B cell (primary cell): Measurements from ENCODE around the gene HOXA9. TPM values are rescaled to one million over a fixed set of nuclear protein-coding genes. Genes with fewer than 3 reads are reported as not detected.

Experiments
- ATAC-seq: fragments of 200-7000 bp; cut with Tn5 transposase; one replicate; pipeline ENCODE4 v1.10.0; 2021; ENCODE audit warnings: low read depth, mild to moderate bottlenecking, moderate number of reproducible peaks, moderate library complexity
- CTCF ChIA-PET: fragments of 350-600 bp; sonication (Branson Sonifier 250); formaldehyde crosslinking; loops from one replicate; lab custom pipeline; 2021; ENCODE audit warnings: antibody characterized with exemption, inconsistent platforms; lab: Charles Lee
- POLR2A ChIA-PET: fragments of 350-600 bp; sonication (Branson Sonifier 250); formaldehyde crosslinking; loops from one replicate; lab custom pipeline; 2021; ENCODE audit warnings: antibody characterized with exemption; lab: Charles Lee
- DNase-seq: peaks from one replicate; pipeline ENCODE4 v3.0.0; 2013
- H2AFZ ChIP-seq: 2 replicates; pipeline ENCODE4 v1.6.1; 2012; ENCODE audit warnings: mild to moderate bottlenecking, low read depth, low read length; ENCODE audit not compliant: insufficient read depth, poor library complexity, severe bottlenecking
- H3K27ac ChIP-seq, 2 donors: 1 replicate in 1 of 2; 2 replicates in 1 of 2; pipeline ENCODE4 v1.5.1; 2012 to 2013; ENCODE audit warnings: low read length in 2 of 2, mild to moderate bottlenecking in 2 of 2, moderate library complexity in 1 of 2
- H3K27me3 ChIP-seq, 4 experiments: fragments of 200-600 bp in 1 of 4; sonication (generic) in 1 of 4; replicated peaks in 1 of 4; 1 replicate in 2 of 4; 2 replicates in 2 of 4; pipeline versions ENCODE4 v1.6.1 to v1.7.0; 2013 to 2016; ENCODE audit warnings: low read length in 3 of 4, mild to moderate bottlenecking in 2 of 4, mixed read lengths in 1 of 4, moderate library complexity in 1 of 4; ENCODE audit not compliant: insufficient read depth in 4 of 4, control insufficient read depth in 3 of 4; ENCODE audit errors: control extremely low read depth in 1 of 4
- H3K36me3 ChIP-seq, 2 experiments: replicated peaks in 1 of 2; 1 replicate in 1 of 2; 2 replicates in 1 of 2; pipeline versions ENCODE4 v1.6.1 to v1.7.1; 2013; ENCODE audit warnings: low read length in 1 of 2; ENCODE audit not compliant: insufficient read depth in 2 of 2, control insufficient read depth in 1 of 2; ENCODE audit errors: control extremely low read depth in 1 of 2, extremely low read depth in 1 of 2
- H3K4me1 ChIP-seq, 2 donors: fragments of 200-600 bp in 1 of 2; sonication (generic) in 1 of 2; 1 replicate in 1 of 2; 2 replicates in 1 of 2; pipeline versions ENCODE4 v1.5.1 to v1.6.1; 2013 to 2017; ENCODE audit warnings: low read length in 2 of 2; ENCODE audit not compliant: control insufficient read depth in 2 of 2, insufficient read depth in 2 of 2
- H3K4me2 ChIP-seq: replicated peaks from 2 replicates; pipeline ENCODE3; 2012; ENCODE audit warnings: mild to moderate bottlenecking, low read depth, low read length; ENCODE audit not compliant: poor library complexity, severe bottlenecking
- H3K4me3 ChIP-seq, 5 experiments: fragments of 200-600 bp in 1 of 5; sonication (generic) in 1 of 5; 1 replicate in 3 of 5; 2 replicates in 2 of 5; pipeline versions ENCODE4 v1.5.1 to v1.7.0; 2011 to 2016; ENCODE audit warnings: low read length in 4 of 5, mild to moderate bottlenecking in 4 of 5, low read depth in 2 of 5, control low read depth in 1 of 5, moderate library complexity in 1 of 5; ENCODE audit not compliant: insufficient read depth in 1 of 5; ENCODE audit errors: control extremely low read depth in 1 of 5, extremely low read depth in 1 of 5
- H3K79me2 ChIP-seq: fragments of 200-600 bp; sonication (generic); one replicate; pipeline ENCODE4 v1.6.0; 2016; ENCODE audit warnings: low read length; ENCODE audit not compliant: control insufficient read depth, insufficient read depth
- H3K9ac ChIP-seq: fragments of 200-600 bp; sonication (generic); 2 replicates; pipeline ENCODE4 v1.6.1; 2017; ENCODE audit warnings: mild to moderate bottlenecking, low read length, moderate library complexity
- H3K9me3 ChIP-seq, 3 donors: one replicate each; pipeline versions ENCODE4 v1.6.1 to v1.7.1; 2013; ENCODE audit warnings: low read length in 2 of 3; ENCODE audit not compliant: control insufficient read depth in 2 of 3, insufficient read depth in 1 of 3; ENCODE audit errors: control extremely low read depth in 1 of 3
- H4K20me1 ChIP-seq: 2 replicates; pipeline ENCODE4 v1.6.0; 2012; ENCODE audit warnings: mild to moderate bottlenecking, low read length; ENCODE audit not compliant: insufficient read depth, control insufficient read depth, poor library complexity, severe bottlenecking
- H3K27ac Mint-ChIP-seq: one replicate; pipeline ENCODE4 v1.8.0; 2021; ENCODE audit warnings: mixed read lengths
- H3K27me3 Mint-ChIP-seq: one replicate; pipeline ENCODE4 v1.8.0; 2021; ENCODE audit warnings: mixed read lengths
- H3K4me1 Mint-ChIP-seq: one replicate; pipeline ENCODE4 v1.8.0; 2021; ENCODE audit warnings: mixed read lengths
- H3K4me3 Mint-ChIP-seq: one replicate; pipeline ENCODE4 v1.8.0; 2021; ENCODE audit warnings: mixed read lengths
- H3K9me3 Mint-ChIP-seq: one replicate; pipeline ENCODE4 v1.8.0; 2022; ENCODE audit warnings: mixed read lengths; ENCODE audit not compliant: insufficient read depth
- EZH2 ChIP-seq: IDR thresholded peaks from 2 replicates; pipeline ENCODE4 v1.6.1; 2012; ENCODE audit warnings: borderline replicate concordance, low read depth, mild to moderate bottlenecking, moderate library complexity, low read length; ENCODE audit not compliant: insufficient read depth, poor library complexity, severe bottlenecking
- WGBS: methylation state at CpG from one replicate; pipeline ENCODE4 v1.1.5; 2013; ENCODE audit warnings: missing lambda C conversion rate; ENCODE audit not compliant: insufficient coverage; 5-methylcytosine and 5-hydroxymethylcytosine counted together
- intact Hi-C: fragments of 100-400 bp; cut with micrococcal nuclease; formaldehyde crosslinking; loops from one replicate; pipeline ENCODE4 v1.10.0; 2022
- polyA plus RNA-seq: library from polyadenylated mRNA; depleted of rRNA; stranded (reverse); fragments of >200 nt; gene quantifications from 2 replicates; pipeline ENCODE4 v1.2.3, GENCODE V29; 2012
- total RNA-seq, 2 donors: library from RNA; stranded (reverse); fragments of 120-200 nt in 1 of 2; gene quantifications; 1 replicate in 1 of 2; 2 replicates in 1 of 2; pipeline versions ENCODE4 v1.2.3 to v1.2.4, GENCODE V29; 2013 to 2022
- TF ChIP-seq, protein P1 (sequence below): fragments of 200-600 bp; IDR thresholded peaks from one replicate; pipeline ENCODE4 v1.8.0; 2022; ENCODE audit warnings: antibody characterized with exemption, mild to moderate bottlenecking

Gene HOXA9
- total and polyA plus RNA-seq, 2 donors (not counting 1 experiment from before 2014, with no cell fraction given), result 0.07 TPM; not detected in 1

DNA sequence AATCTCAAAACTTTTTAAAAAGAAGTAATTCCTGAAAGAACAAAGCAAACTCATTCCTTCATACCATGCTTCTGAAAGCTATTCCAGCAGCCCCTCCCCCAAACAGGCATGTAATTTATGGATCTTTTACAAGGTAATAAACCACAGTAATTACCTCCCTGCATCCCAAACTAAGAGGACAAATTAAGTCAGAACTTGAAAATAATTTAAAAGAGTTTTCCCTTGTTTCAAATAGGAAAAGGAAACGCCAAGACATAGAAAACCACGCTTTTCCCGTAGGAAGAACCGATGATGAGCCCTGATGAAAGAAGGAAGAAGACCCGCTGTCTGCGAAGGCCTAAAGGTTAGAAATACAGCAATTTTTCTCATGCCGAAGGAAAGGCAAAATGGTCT is 43.7 kb downstream of the HOXA9 start:
- H3K27ac Mint-ChIP-seq, result no peak overlapping the region
- H3K79me2 ChIP-seq, result no peaks in the 10 kb centered on the region
- no peak overlapping the region for H3K4me3 Mint-ChIP-seq
- no peak for TF ChIP-seq EZH2
- H3K9me3 ChIP-seq, result peaks cover 0 to 3% (median 0%) of the 10 kb centered on the region in 3 donors
- CTCF ChIA-PET, result no interaction called here
- WGBS, result 91% methylated on average over 7 of the region's 7 CpGs
- intact Hi-C loops, result no loop called here
- H3K4me2 ChIP-seq, result no peak overlapping the region
- H3K9me3 Mint-ChIP-seq, result no peaks in the 10 kb centered on the region
- POLR2A ChIA-PET, result no interaction called here
- no peak overlapping the region for H3K4me3 ChIP-seq
- peaks cover 28% of the 10 kb centered on the region for H3K27me3 Mint-ChIP-seq
- H2AFZ ChIP-seq, result no peak overlapping the region
- DNase-seq (no peak), ATAC-seq (no peak)
- no peaks in the 10 kb centered on the region for H4K20me1 ChIP-seq
- H3K27ac ChIP-seq, result no peak overlapping the region
- H3K27me3 ChIP-seq, result peaks cover 0 to 4% (median 0%) of the 10 kb centered on the region in 4 experiments
- H3K9ac ChIP-seq, result no peak overlapping the region
- no peaks in the 10 kb centered on the region for H3K36me3 ChIP-seq
- H3K4me1 Mint-ChIP-seq, result no peaks in the 10 kb centered on the region
- no peaks in the 10 kb centered on the region for H3K4me1 ChIP-seq

GRCh38 chr7:27119412-27119911 is 45.9 kb downstream of the HOXA9 start:
- POLR2A ChIA-PET, result no interaction called here
- Histone ChIP-seq H3K4me2 (no peak overlapping the region), H3K9me3 (peaks cover 0 to 3% (median 0%) of the 10 kb centered on the region in 3 donors), H3K27me3 (peaks cover 0 to 4% (median 0%) of the 10 kb centered on the region in 4 experiments), H3K4me3 (no peak overlapping the region), H3K79me2 (no peaks in the 10 kb centered on the region), H3K4me1 (no peaks in the 10 kb centered on the region), H3K27ac (no peak overlapping the region), H4K20me1 (no peaks in the 10 kb centered on the region), H3K9ac (no peak overlapping the region), H3K36me3 (no peaks in the 10 kb centered on the region), H2AFZ (no peak overlapping the region)
- H3K27ac Mint-ChIP-seq, result no peak overlapping the region
- no peaks in the 10 kb centered on the region for H3K4me1 Mint-ChIP-seq
- no peaks in the 10 kb centered on the region for H3K9me3 Mint-ChIP-seq
- H3K4me3 Mint-ChIP-seq, result no peak overlapping the region
- ATAC-seq, result no peak
- CTCF ChIA-PET, result no interaction called here
- no CpG with 5 or more reads among the region's 1 CpG for WGBS
- intact Hi-C loops, result no loop called here
- no peak for DNase-seq
- TF ChIP-seq EZH2, result no peak
- TF ChIP-seq, protein P1, sequence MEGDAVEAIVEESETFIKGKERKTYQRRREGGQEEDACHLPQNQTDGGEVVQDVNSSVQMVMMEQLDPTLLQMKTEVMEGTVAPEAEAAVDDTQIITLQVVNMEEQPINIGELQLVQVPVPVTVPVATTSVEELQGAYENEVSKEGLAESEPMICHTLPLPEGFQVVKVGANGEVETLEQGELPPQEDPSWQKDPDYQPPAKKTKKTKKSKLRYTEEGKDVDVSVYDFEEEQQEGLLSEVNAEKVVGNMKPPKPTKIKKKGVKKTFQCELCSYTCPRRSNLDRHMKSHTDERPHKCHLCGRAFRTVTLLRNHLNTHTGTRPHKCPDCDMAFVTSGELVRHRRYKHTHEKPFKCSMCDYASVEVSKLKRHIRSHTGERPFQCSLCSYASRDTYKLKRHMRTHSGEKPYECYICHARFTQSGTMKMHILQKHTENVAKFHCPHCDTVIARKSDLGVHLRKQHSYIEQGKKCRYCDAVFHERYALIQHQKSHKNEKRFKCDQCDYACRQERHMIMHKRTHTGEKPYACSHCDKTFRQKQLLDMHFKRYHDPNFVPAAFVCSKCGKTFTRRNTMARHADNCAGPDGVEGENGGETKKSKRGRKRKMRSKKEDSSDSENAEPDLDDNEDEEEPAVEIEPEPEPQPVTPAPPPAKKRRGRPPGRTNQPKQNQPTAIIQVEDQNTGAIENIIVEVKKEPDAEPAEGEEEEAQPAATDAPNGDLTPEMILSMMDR, result no peak
- H3K27me3 Mint-ChIP-seq, result peaks cover 11% of the 10 kb centered on the region
